ENCODE measurements around the gene BPIFB4. TPM values are rescaled to one million over a fixed set of nuclear protein-coding genes. Genes with fewer than 3 reads are reported as not detected.

Gene BPIFB4
- total and polyA plus RNA-seq, 10 donors: not detected

DNA sequence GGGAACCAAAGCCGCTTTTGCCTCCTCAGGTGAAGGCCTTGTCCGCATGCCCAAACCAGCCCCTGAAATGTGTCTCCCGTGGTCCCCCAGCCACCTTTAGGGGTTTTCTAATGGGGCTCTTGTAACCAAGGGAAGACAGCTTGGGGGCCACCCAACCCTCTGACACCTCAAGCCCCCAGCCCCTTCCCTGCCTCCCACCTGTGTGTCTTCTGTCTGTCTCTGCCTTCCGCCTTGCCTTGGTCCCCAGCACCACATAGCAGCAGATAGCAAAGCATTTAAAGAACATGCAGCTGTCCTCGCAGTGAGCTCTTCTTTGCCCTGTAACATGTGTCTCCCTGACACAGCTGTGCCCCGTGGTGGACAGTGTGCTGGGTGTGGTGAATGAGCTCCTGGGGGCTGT lies 16.2 kb upstream of the BPIFB4 start:
- intact Hi-C loops (cut with DNase I; ENCODE audit: low total_unique reads): no loop called here
- peaks cover 0 to 8% (median 0%) of the 10 kb centered on the region in 6 donors for H3K4me1 ChIP-seq

DNA sequence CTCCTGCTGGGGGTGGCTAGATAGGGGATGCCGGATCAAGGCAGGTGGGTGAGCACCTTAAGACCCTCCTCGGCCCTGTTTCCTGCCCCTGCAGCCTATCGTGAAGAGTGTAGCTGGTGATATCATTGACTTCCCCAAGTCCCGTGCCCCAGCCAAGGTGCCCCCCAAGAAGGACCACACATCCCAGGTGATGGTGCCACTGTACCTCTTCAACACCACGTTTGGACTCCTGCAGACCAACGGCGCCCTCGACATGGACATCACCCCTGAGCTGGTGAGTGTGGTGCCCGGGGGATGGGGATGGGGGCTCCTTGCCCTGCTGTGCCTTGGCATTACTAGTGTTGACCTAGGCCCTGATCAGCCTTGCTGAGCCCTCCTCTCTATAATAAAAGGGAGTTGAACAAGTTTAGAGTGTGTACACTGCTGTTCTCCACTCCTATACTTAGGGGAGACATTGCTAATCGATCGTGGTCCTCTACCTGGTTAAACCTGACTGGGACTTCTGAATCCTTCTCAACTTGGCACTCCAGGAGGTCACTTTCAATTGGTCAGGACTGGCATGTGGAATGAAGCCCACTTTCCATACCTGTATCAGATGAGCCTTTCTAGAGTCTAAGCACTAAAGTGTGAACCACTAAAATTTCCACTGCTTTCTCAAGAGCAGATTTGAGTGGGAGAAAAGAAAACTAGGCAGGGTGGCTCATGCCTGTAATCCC lies 14.7 kb upstream of the BPIFB4 start:
- intact Hi-C loops (cut with DNase I; ENCODE audit: low total_unique reads): no loop called here
- peak; percentile 35 for DNase-seq
- no peaks in the 10 kb centered on the region for H3K27me3 ChIP-seq (replicated peaks in 1 of 7)
- H3K4me1 ChIP-seq: peaks cover 0 to 8% (median 0%) of the 10 kb centered on the region in 6 donors
- H3K27ac ChIP-seq: no peak overlapping the region
- WGBS, 5 donors: 86 to 97% (median 93%) methylated on average over 11 of the region's 11 CpGs
- TF ChIP-seq, protein P1, sequence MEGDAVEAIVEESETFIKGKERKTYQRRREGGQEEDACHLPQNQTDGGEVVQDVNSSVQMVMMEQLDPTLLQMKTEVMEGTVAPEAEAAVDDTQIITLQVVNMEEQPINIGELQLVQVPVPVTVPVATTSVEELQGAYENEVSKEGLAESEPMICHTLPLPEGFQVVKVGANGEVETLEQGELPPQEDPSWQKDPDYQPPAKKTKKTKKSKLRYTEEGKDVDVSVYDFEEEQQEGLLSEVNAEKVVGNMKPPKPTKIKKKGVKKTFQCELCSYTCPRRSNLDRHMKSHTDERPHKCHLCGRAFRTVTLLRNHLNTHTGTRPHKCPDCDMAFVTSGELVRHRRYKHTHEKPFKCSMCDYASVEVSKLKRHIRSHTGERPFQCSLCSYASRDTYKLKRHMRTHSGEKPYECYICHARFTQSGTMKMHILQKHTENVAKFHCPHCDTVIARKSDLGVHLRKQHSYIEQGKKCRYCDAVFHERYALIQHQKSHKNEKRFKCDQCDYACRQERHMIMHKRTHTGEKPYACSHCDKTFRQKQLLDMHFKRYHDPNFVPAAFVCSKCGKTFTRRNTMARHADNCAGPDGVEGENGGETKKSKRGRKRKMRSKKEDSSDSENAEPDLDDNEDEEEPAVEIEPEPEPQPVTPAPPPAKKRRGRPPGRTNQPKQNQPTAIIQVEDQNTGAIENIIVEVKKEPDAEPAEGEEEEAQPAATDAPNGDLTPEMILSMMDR (IDR thresholded peaks at IDR 0.05 in 8 of 11, conservative IDR thresholded peaks at IDR 0.05 in 3 of 11): no peak
- TF ChIP-seq POLR2AphosphoS5 (IDR thresholded peaks at IDR 0.05) (no peak), POLR2A (IDR thresholded peaks at IDR 0.05) (no peak)
- no peaks in the 10 kb centered on the region for H3K9me3 ChIP-seq
- H3K4me3 ChIP-seq: no peak overlapping the region
- no peaks in the 10 kb centered on the region for H3K36me3 ChIP-seq

More for the DNA sequence above, 16.2 kb upstream of the BPIFB4 start:
- TF ChIP-seq POLR2A (IDR thresholded peaks at IDR 0.05) (no peak), POLR2AphosphoS5 (IDR thresholded peaks at IDR 0.05) (no peak)
- TF ChIP-seq, protein P1 (IDR thresholded peaks at IDR 0.05 in 8 of 11, conservative IDR thresholded peaks at IDR 0.05 in 3 of 11): no peak
- DNase-seq: no peak
- 82 to 96% (median 90%) methylated on average over 6 of the region's 6 CpGs for WGBS, 5 donors
- Histone ChIP-seq H3K9me3 (no peaks in the 10 kb centered on the region), H3K27me3 (replicated peaks in 1 of 7) (no peaks in the 10 kb centered on the region), H3K4me3 (no peak overlapping the region), H3K36me3 (no peaks in the 10 kb centered on the region), H3K27ac (peak overlapping the region in 1 of 8 donors; percentile 45)

DNA sequence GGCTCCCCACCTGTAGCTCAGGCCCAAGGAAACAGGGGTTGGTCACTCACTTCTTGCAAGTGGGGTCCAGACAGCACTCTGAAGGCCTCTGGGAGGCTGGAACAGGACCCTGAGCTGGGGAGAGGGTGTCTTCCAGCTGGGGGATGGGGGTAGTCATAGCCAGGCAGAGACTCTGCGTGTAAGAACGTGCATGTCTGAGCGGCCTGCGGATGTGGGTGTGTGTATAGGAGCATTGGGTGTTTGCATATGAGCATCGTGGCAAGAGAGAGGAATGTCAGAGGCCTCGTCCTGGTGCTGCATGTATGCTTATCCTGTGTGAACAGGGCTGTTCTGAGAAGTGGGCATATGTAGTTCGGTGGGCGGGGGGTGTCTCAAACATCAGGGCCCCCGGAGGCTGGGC lies 13.7 kb upstream of the BPIFB4 start:
- H3K4me3 ChIP-seq: no peak overlapping the region
- intact Hi-C loops (cut with DNase I; ENCODE audit: low total_unique reads): no loop called here
- no peak overlapping the region for H3K27ac ChIP-seq
- no peaks in the 10 kb centered on the region for H3K36me3 ChIP-seq
- no peaks in the 10 kb centered on the region for H3K9me3 ChIP-seq
- TF ChIP-seq, protein P1 (IDR thresholded peaks at IDR 0.05 in 8 of 11, conservative IDR thresholded peaks at IDR 0.05 in 3 of 11): no peak
- no peak for TF ChIP-seq POLR2A (IDR thresholded peaks at IDR 0.05)
- TF ChIP-seq POLR2AphosphoS5 (IDR thresholded peaks at IDR 0.05): no peak
- H3K27me3 ChIP-seq (replicated peaks in 1 of 7): no peaks in the 10 kb centered on the region
- WGBS, 5 donors: 87 to 94% (median 91%) methylated on average over 9 of the region's 9 CpGs
- peaks cover 0 to 8% (median 0%) of the 10 kb centered on the region in 6 donors for H3K4me1 ChIP-seq
- peak; percentile 41 for DNase-seq

DNA sequence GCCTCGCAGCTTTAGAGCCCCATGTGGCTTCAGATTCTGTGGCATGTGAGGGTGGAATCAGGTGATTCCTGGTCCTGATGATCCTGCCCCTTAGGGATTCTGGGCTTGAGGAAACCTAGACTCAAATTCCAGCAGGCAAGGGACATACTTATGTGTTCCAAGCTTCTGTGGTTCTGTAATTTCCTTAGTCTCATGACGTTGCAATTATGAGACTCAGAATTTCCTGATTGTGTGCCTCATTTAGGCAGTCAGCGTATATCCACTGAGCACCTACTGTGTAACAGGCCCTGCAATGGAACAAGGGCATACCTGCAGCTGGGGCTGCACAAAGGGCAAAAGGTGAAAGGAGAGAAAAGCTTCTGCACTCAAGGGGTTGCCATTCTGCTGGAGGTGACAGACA lies 11.6 kb upstream of the BPIFB4 start:
- 48 to 70% (median 56%) methylated on average over 3 of the region's 3 CpGs for whole genome bisulfite sequencing, 5 donors
- intact Hi-C loops (cut with DNase I; ENCODE audit: low total_unique reads): no loop called here
- no peaks in the 10 kb centered on the region for H3K9me3 ChIP-seq
- H3K27me3 ChIP-seq (replicated peaks in 1 of 7): no peaks in the 10 kb centered on the region
- TF ChIP-seq, protein P1 (IDR thresholded peaks at IDR 0.05 in 8 of 11, conservative IDR thresholded peaks at IDR 0.05 in 3 of 11): no peak
- no peak for TF ChIP-seq POLR2A (IDR thresholded peaks at IDR 0.05)
- TF ChIP-seq POLR2AphosphoS5 (IDR thresholded peaks at IDR 0.05): no peak
- DNase-seq: no peak
- peaks cover 0 to 3% (median 0%) of the 10 kb centered on the region in 6 donors for H3K4me1 ChIP-seq
- H3K36me3 ChIP-seq: no peaks in the 10 kb centered on the region
- H3K4me3 ChIP-seq: no peak overlapping the region
- H3K27ac ChIP-seq: no peak overlapping the region
